GM10248 (cell line): Measurements from ENCODE around the gene PATJ.

Experiments used
- CTCF ChIA-PET: fragments of 300-600 bp; sonication (Branson Sonifier 250); formaldehyde crosslinking; extraction: SDS; loops from one replicate; lab custom pipeline; 2021; ENCODE audit warnings: antibody characterized with exemption; lab: Yijun Ruan, JAX
- POLR2A ChIA-PET: fragments of 350-650 bp; sonication (Branson Sonifier 250); formaldehyde crosslinking; extraction: SDS; loops from one replicate; lab custom pipeline; 2020; ENCODE audit warnings: antibody characterized with exemption; lab: Yijun Ruan, JAX
- DNase-seq: peaks from one replicate; pipeline ENCODE4 v3.0.0; 2012; ENCODE audit errors: extremely low spot score
- CTCF ChIP-seq: IDR thresholded peaks from 2 replicates; pipeline ENCODE4 v1.5.1; 2012; ENCODE audit warnings: mild to moderate bottlenecking, low read depth; ENCODE audit errors: extremely low read depth, missing control alignments, control extremely low read depth

The PATJ gene

GRCh38 chr1:61981870-61982660 lies 239.8 kb downstream of the PATJ start:
- no peak for TF ChIP-seq CTCF
- no peak for DNase-seq
- ChIA-PET CTCF (no interaction called here), POLR2A (no interaction called here)

DNA sequence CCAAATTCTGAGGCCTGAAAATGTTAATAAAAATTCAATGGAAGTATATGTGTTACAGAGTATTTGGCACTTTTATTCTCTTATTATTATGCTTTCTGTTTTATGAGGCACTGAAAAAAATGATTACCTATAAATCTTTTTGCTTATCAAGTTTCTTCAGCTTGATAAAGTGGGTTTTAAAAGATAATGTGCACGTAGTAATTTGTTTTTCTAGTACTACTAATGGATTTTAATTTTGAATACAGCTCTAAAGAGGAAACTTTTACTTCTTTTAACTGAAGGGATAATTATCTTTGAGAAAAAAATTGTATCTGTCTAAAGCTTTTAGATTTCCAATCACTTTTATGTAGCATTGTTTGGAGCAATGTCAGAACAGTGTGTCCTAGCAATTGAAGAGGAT lies 241.0 kb downstream of the PATJ start:
- POLR2A ChIA-PET, result no interaction called here
- no peak for TF ChIP-seq CTCF
- DNase-seq, result no peak
- CTCF ChIA-PET, result interaction anchor here (1.8 kb wide), 1 partner anchor 15 kb away, joined by 7 read pairs; no protein-coding TSS in a partner anchor

DNA sequence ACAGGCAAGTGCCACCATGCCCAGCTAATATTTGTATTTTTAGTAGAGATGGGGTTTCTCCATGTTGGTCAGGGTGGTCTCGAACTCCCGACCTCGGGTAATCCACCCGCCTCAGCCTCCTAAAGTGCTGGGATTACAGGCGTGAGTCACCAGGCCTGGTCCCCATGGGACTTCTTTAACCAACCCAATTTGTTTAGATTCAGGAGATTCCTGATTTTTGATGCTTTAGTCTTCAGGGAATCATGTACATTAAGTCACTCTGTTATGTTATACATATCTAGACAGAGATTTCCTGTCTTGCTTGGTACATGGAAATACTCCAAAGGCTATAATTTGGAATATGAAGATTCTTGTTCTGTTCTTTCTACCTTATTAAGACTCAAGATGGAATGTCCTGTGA lies 250.0 kb downstream of the PATJ start:
- no peak for TF ChIP-seq CTCF
- ChIA-PET CTCF (no interaction called here), POLR2A (interaction anchor here (0.6 kb wide), 1 partner anchor 14 kb away, joined by 3 read pairs; no protein-coding TSS in a partner anchor)
- DNase-seq, result no peak

- DNase-seq, result no peak
- POLR2A ChIA-PET, result no interaction called here
- CTCF ChIA-PET, result interaction anchor here (1.4 to 2.3 kb wide), 2 partner anchors 8 to 18 kb away, joined by 4 to 9 read pairs; no protein-coding TSS in a partner anchor
- TF ChIP-seq CTCF, result no peak
These were observed 251.2 kb downstream of the PATJ start for GRCh38 chr1:61993331-61993961.

DNA sequence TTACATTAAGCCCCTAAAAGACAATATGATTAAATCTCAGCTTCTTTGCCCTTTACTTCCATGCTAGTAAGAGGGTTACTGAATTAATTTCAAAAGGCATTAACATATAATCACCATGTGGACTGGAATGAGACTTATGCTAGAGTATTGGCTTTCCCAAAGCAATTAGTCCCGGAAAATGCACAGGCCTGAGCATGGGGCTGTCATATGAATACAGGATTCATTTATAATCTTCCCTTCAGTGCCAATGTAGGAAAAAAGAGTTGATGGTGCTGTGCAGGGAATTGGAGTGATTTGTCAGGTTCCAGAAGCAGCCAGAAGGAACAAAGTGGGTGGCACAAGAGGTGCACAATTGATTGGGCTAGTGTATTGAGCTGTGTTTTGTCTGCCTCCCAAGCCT lies 253.4 kb downstream of the PATJ start:
- CTCF ChIA-PET, result interaction anchor here (1.7 to 2.3 kb wide), 3 partner anchors 11 to 23 kb away, joined by 3 to 9 read pairs (median 5); no protein-coding TSS in a partner anchor
- POLR2A ChIA-PET, result no interaction called here
- no peak for TF ChIP-seq CTCF
- no peak for DNase-seq

DNA sequence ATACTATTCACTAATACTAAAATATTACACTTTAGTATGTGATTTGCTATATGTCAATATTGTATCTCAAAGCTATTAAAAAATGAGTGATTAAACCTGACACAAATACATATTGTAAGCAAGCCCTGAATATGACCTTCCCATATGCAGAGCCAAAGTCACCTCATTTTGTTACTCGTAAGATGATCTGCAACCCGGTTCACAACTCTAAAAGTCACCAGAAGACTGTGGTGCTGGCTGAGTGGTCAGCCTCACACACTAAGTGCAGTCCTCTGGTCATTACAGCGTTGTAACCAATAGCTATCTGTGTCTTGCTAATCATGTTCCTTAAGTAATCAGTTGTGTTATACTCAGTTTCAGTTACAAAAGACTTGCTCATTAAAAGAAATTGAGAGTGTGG lies 254.8 kb downstream of the PATJ start:
- POLR2A ChIA-PET, result interaction anchor here (0.6 kb wide), 1 partner anchor 233 kb away, joined by 4 read pairs; no protein-coding TSS in a partner anchor

More for the DNA sequence above, 254.8 kb downstream of the PATJ start:
- no peak for DNase-seq
- CTCF ChIA-PET, result interaction anchor here (0.9 to 2.3 kb wide), 3 partner anchors 9 to 85 kb away, joined by 3 to 7 read pairs (median 4); no protein-coding TSS in a partner anchor
- no peak for TF ChIP-seq CTCF
